HUES64 (cell line): ENCODE data around the gene SBNO2.

Experiments
- H3K27ac ChIP-seq: 2 replicates; pipeline ENCODE4 v1.7.0; 2013; ENCODE audit warnings: low read depth, low read length, inconsistent platforms
- H3K27me3 ChIP-seq: 2 replicates; pipeline ENCODE4 v1.6.1; 2013; ENCODE audit warnings: mild to moderate bottlenecking, low read length; ENCODE audit not compliant: insufficient read depth
- H3K36me3 ChIP-seq: 2 replicates; pipeline ENCODE4 v1.6.1; 2013; ENCODE audit warnings: mild to moderate bottlenecking, low read length; ENCODE audit not compliant: insufficient read depth
- H3K4me1 ChIP-seq: 2 replicates; pipeline ENCODE4 v1.6.1; 2013; ENCODE audit warnings: mild to moderate bottlenecking, low read length, moderate library complexity; ENCODE audit not compliant: insufficient read depth
- H3K4me3 ChIP-seq: 2 replicates; pipeline ENCODE4 v1.5.1; 2013; ENCODE audit warnings: mild to moderate bottlenecking, low read length, moderate library complexity
- H3K9ac ChIP-seq: 2 replicates; pipeline ENCODE4 v1.6.1; 2013; ENCODE audit warnings: mild to moderate bottlenecking, low read depth, low read length
- H3K9me3 ChIP-seq: 2 replicates; pipeline ENCODE4 v1.6.1; 2013; ENCODE audit warnings: low read depth, low read length; ENCODE audit not compliant: insufficient read depth
- whole genome bisulfite sequencing: fragments of 150-250, 120-280 bp; methylation state at CpG from one replicate; pipeline ENCODE4 v1.1.7; 2013; ENCODE audit warnings: missing lambda C conversion rate; 5-methylcytosine and 5-hydroxymethylcytosine counted together

SBNO2 gene

GRCh38 chr19:1128106-1128505 is 46.0 kb downstream of the SBNO2 start:
- H3K36me3 ChIP-seq: peaks cover 11% of the 10 kb centered on the region
- H3K27ac ChIP-seq: no peak overlapping the region
- no peaks in the 10 kb centered on the region for H3K9me3 ChIP-seq
- no peaks in the 10 kb centered on the region for H3K27me3 ChIP-seq
- WGBS: 96% methylated on average over 17 of the region's 17 CpGs
- peaks cover 6% of the 10 kb centered on the region for H3K4me1 ChIP-seq
- H3K4me3 ChIP-seq: no peak overlapping the region
- H3K9ac ChIP-seq: no peak overlapping the region

GRCh38 chr19:1126984-1127760 is 46.9 kb downstream of the SBNO2 start:
- H3K27ac ChIP-seq: no peak overlapping the region
- H3K4me1 ChIP-seq: peaks cover 6% of the 10 kb centered on the region
- peaks cover 17% of the 10 kb centered on the region for H3K36me3 ChIP-seq
- no peak overlapping the region for H3K4me3 ChIP-seq
- no peak overlapping the region for H3K9ac ChIP-seq
- WGBS: 97% methylated on average over 33 of the region's 33 CpGs
- no peaks in the 10 kb centered on the region for H3K9me3 ChIP-seq
- H3K27me3 ChIP-seq: no peaks in the 10 kb centered on the region

- no peak overlapping the region for H3K9ac ChIP-seq
- no peak overlapping the region for H3K27ac ChIP-seq
- 94% methylated on average over 32 of the region's 33 CpGs for WGBS
- no peaks in the 10 kb centered on the region for H3K4me1 ChIP-seq
- H3K4me3 ChIP-seq: no peak overlapping the region
- no peaks in the 10 kb centered on the region for H3K27me3 ChIP-seq
- peaks cover 30% of the 10 kb centered on the region for H3K36me3 ChIP-seq
- no peaks in the 10 kb centered on the region for H3K9me3 ChIP-seq
Measured at GRCh38 chr19:1125601-1126467, 48.2 kb downstream of the SBNO2 start.

GRCh38 chr19:1123885-1124677 is 50.0 kb downstream of the SBNO2 start:
- Histone ChIP-seq H3K36me3 (peaks cover 43% of the 10 kb centered on the region), H3K4me3 (no peak overlapping the region), H3K9ac (no peak overlapping the region; the same call in 1 of the 2 replicates), H3K9me3 (no peaks in the 10 kb centered on the region), H3K27ac (no peak overlapping the region), H3K27me3 (no peaks in the 10 kb centered on the region), H3K4me1 (no peaks in the 10 kb centered on the region)
- WGBS: 93% methylated on average over 23 of the region's 23 CpGs

- H3K27ac ChIP-seq: peak overlapping the region; percentile 55; the same call in 1 of the 2 replicates
- 89% methylated on average over 20 of the region's 20 CpGs for WGBS
Measured at GRCh38 chr19:1123381-1123780, 50.7 kb downstream of the SBNO2 start.

GRCh38 chr19:1122972-1123363 is 51.1 kb downstream of the SBNO2 start:
- Histone ChIP-seq H3K27me3 (no peaks in the 10 kb centered on the region), H3K4me3 (no peak overlapping the region), H3K36me3 (peaks cover 54% of the 10 kb centered on the region), H3K4me1 (no peaks in the 10 kb centered on the region), H3K9me3 (no peaks in the 10 kb centered on the region), H3K9ac (no peak overlapping the region), H3K27ac (no peak overlapping the region; the same call in 1 of the 2 replicates)
- 43% methylated on average over 21 of the region's 21 CpGs for WGBS

More at GRCh38 chr19:1123381-1123780, 50.7 kb downstream of the SBNO2 start:
- Histone ChIP-seq H3K4me3 (no peak overlapping the region), H3K9ac (no peak overlapping the region), H3K4me1 (no peaks in the 10 kb centered on the region), H3K9me3 (no peaks in the 10 kb centered on the region), H3K36me3 (peaks cover 50% of the 10 kb centered on the region), H3K27me3 (no peaks in the 10 kb centered on the region)

GRCh38 chr19:1122021-1122971 is 51.8 kb downstream of the SBNO2 start:
- Histone ChIP-seq H3K9me3 (no peaks in the 10 kb centered on the region), H3K27me3 (no peaks in the 10 kb centered on the region), H3K36me3 (peaks cover 57% of the 10 kb centered on the region), H3K9ac (no peak overlapping the region), H3K4me3 (no peak overlapping the region), H3K4me1 (no peaks in the 10 kb centered on the region), H3K27ac (no peak overlapping the region)
- WGBS: 96% methylated on average over 63 of the region's 63 CpGs

- Histone ChIP-seq H3K27me3 (no peaks in the 10 kb centered on the region), H3K4me1 (no peaks in the 10 kb centered on the region), H3K9ac (no peak overlapping the region), H3K36me3 (peaks cover 52% of the 10 kb centered on the region), H3K4me3 (no peak overlapping the region), H3K27ac (no peak overlapping the region), H3K9me3 (no peaks in the 10 kb centered on the region)
- 90% methylated on average over 10 of the region's 10 CpGs for WGBS
Measured at GRCh38 chr19:1121395-1121794, 52.7 kb downstream of the SBNO2 start.

- Histone ChIP-seq H3K9me3 (no peaks in the 10 kb centered on the region), H3K27me3 (no peaks in the 10 kb centered on the region), H3K4me1 (no peaks in the 10 kb centered on the region), H3K9ac (no peak overlapping the region), H3K4me3 (no peak overlapping the region), H3K36me3 (peaks cover 56% of the 10 kb centered on the region), H3K27ac (no peak overlapping the region)
- 96% methylated on average over 50 of the region's 50 CpGs for WGBS
Measured at GRCh38 chr19:1119475-1120217, 54.4 kb downstream of the SBNO2 start.

- Histone ChIP-seq H3K4me3 (no peak overlapping the region), H3K4me1 (no peaks in the 10 kb centered on the region), H3K9ac (no peak overlapping the region), H3K9me3 (no peaks in the 10 kb centered on the region), H3K27me3 (no peaks in the 10 kb centered on the region), H3K36me3 (peaks cover 57% of the 10 kb centered on the region), H3K27ac (no peak overlapping the region)
- WGBS: 95% methylated on average over 34 of the region's 34 CpGs
Measured at GRCh38 chr19:1118999-1119398, 55.1 kb downstream of the SBNO2 start.
